ENCODE measurements around the gene LDLRAD3.
"Not testable (repeated sequence)": the region's sequence is repeated elsewhere in the genome, so short reads cannot be mapped to it uniquely, and the experiment has no call there.

LDLRAD3 gene, protein sequence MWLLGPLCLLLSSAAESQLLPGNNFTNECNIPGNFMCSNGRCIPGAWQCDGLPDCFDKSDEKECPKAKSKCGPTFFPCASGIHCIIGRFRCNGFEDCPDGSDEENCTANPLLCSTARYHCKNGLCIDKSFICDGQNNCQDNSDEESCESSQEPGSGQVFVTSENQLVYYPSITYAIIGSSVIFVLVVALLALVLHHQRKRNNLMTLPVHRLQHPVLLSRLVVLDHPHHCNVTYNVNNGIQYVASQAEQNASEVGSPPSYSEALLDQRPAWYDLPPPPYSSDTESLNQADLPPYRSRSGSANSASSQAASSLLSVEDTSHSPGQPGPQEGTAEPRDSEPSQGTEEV

DNA sequence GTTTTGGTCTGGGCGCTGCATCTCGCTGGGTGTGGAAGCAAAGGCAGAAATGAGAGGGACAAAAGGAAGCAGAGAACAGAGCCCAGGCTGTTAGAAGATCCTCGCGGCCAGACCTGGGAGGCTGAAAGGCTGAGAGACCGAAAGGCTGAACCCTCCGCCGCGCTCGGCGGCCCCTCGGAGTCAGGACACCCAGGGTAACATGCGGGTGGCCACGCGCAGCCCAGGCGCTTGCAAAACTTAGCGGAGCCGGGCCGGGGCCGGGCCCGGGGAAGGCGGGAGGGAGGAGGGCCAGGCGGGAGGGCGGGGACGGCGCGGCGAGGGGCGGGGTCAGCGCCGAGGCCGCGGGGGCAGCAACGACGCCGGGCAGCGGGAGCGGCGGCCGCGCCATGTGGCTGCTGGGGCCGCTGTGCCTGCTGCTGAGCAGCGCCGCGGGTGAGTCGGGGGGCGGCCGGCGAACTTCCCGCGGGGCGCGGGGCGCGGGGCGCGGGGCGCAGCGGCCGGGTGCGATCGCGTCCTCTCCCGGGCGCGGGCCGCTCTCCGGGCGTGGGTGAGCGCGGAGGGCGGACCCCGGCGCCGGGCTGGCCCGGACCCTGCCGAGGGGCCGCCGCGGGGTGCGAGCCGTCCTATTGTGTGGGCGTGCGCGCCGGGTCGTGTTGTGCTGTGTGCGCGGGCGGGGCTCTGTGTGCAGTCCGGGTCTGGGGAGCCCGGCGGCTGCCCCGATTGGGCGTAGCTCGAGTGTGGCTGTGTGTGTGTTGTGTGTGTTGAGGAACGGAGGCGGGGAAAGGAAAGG is at the start of gene LDLRAD3:
TSS of gene LDLRAD3 (plus strand) at position 350 of the 790 bp plus-strand sequence. CDS start at position 387, 37 bp downstream.
- peak; percentile 31 for DNase-seq

DNA sequence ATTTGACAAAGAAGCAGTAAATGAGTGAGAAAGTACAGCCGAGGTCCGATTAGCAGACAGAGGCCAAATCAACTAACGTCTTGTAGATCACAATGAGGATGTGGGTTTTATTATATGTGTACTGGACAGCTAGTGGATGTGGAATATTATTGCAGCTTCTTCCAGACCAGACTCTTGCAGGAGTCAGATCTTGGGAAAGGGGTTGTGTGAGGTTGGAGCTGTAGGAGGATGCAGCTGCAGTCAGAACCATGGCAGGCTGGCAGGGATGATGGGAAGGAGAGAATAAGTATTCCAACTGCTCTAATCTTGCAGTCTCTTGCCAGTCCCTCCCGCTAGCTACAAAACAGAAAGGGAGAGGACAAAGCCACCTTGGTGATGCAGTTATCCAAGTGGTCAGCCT is 46.8 kb upstream of the LDLRAD3 start:
- DNase-seq: no peak

DNA sequence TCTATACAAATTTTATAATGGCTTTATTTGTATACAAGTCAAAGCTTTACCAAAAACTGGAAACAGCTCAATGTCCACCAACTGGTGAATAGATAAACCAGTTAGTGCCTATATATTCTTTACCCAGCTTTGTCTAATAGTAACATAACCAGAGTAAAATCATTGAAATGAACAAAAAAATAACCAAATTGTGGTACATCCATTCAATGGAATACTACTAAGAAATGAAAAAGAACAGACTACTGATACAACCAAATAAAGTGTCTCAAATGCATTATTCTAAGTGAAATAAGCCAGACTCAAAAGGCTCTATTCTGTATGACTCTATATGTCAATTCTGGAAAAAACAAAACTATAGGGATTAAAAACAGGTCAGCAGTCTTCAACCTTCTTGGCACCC is 40.9 kb upstream of the LDLRAD3 start:
- DNase-seq: no peak

DNA sequence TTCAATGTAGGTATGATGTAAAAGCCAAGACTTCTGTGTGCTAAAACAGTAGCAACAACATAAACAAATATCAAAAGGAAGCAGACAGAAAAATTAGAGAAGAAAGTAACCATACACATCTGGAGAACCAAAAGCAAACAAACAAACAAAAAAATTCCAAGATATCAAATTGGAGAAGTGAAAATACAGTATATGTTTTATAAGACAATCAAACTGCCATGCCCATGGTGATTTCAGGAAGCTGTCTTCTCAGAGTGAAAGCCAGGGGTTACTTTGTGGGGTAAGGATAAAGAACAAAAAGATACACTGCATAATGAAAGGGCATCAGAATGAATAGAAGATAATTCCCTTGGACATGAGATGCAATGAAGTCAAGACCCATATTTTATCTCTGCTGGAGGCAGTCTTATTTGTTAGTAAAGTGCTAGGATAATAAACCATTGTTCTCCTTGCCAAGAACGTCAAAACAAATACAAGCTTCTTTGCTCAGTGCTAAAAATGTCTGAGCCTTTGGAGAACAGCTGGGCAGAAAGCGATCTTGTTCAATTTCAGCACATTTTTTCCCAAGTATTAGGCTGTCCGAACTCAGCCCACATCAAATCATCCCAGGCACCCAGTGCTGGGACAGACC is 38.1 kb upstream of the LDLRAD3 start:
- DNase-seq: no peak

DNA sequence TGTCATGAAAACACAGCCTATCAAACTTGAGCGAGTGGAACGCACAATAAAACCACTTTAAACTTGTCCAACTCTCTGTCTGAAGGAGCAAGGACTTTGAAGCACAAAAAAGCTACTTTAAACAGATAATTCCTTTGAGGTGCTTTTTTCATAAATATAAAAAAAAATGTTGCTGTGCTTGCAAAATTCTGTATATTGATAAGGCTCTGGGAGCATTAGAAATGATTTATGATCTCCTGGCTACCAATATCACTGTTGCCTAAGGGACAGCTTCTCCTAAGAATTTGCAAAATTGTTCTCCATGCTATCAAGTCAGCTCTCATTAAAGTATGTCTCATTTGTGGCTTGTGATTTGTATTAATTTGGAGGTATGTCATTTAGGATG is 37.6 kb upstream of the LDLRAD3 start:
- no peak for DNase-seq

DNA sequence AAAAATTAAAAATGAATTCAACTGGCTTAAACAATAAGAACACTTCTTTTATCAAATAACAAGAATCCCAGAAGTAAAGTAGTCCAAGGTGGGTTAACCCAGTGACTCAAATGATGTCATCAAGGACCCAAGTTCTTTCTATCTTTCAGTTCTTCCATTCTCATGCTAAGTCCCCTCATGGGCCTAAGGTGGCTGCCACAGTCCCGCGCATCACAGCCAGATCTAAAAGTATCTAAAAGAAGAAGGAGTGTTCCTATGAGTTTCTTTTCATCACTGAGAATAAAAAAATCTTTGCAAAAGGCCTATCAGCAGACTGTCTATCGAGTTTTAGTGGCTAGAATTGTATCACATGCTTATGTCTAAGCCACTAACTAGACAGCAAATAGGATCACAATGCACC is 37.2 kb upstream of the LDLRAD3 start:
- no peak for DNase-seq

DNA sequence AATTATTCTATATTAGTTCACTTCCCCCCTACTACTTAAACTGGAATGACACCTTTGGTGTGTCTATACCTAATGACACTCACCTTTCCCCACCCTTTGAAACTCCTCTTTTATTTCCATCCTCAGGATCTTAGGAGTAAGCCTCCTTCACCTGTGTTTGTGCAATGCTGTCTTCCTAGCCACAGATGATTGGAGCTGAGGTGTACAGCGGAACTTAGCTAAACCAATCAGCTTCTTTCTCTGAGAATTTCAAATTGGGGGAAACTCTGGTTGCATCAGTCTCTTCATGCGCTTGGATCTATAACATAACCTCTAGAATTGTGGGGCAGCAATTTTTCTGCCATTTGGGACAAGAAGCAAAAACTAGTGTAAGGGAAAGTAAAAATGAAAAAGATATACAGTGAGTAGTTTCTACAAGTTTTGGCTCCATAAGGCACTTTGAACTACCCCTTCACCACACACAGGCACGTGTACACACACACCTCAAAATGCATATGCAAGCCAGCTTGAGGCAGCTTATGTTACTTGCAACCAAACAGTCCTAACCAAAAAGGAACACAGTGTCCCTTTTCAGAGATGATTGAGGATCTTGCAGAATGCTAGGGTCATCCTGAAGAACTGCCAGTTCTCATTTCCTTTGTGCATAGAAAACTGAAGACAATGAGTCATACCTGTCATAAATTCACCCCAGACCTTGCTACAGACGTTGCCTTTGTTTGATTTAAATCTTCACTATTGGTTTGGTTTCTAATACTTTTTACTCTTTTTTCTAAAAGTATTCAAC is 36.0 kb upstream of the LDLRAD3 start:
- DNase-seq: peak; percentile 48

DNA sequence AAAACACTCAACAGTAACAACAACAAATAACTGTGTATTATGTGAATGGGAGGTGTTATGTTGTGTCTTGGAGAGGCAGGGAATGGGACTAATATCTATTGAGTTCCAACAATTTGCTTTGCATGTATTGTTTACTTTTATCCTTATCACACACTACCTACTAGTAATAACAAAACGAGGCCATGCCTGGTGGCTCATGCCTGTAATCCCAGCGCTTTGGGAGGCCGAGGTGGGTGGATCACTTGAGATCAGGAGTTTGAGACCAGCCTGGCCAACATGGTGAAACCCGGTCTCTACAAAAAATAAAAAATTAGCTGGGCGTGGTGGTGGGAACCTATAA is 35.5 kb upstream of the LDLRAD3 start:
- DNase-seq: not testable (repeated sequence)

DNA sequence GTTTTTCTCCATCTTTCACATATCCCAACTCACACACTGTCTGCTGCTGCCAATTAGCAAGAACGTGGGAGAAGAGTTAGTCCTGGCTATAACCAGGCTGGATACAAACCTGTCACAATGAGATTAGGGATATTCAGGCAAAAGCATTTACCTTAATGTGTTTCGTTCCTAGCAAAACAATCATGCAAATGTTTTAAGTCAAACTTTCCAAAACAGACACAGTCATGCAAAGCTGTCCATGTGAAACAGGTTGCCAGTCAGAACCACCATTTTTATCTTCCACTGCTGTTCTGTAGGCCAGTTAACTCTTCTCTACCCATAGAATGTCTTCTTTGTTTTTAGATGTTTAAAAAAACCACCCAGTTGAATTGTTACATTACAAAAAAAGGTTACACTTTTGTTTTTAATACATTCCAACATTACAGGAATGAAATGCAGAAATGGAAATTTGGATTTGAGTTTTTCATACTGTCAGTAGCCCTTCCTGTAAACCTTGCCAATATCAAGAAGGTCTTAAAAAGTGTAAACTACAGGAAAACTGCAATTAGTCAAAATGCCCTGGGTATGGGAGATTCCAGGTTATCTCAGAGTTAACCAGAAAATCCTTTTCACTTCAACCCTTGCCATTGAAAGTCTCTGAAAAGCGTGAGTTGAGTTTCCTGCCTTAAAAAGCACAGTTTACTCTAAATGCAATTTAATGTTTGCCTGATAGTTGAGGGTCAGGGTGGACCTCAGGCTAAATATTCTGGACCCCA is 34.2 kb upstream of the LDLRAD3 start:
- DNase-seq: no peak

DNA sequence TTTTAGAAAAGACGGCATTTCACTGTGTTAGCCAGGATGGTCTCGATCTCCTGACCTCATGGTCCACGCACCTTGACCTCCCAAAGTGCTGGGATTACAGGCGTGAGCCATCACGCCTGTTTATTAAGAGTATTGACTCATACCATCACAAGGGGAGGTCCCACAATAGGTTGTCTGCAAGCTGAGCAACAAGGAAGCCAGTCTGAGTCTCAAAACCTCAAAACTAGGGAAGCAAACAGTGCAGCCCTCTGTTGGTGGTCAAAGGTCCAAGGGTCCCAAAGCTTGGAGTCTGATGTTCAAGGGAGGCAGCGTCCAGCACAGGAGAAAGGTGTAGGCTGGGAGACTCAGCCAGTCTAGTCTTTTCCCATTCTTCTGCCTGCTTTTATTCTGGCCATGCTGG is 32.8 kb upstream of the LDLRAD3 start:
- no peak for DNase-seq

DNA sequence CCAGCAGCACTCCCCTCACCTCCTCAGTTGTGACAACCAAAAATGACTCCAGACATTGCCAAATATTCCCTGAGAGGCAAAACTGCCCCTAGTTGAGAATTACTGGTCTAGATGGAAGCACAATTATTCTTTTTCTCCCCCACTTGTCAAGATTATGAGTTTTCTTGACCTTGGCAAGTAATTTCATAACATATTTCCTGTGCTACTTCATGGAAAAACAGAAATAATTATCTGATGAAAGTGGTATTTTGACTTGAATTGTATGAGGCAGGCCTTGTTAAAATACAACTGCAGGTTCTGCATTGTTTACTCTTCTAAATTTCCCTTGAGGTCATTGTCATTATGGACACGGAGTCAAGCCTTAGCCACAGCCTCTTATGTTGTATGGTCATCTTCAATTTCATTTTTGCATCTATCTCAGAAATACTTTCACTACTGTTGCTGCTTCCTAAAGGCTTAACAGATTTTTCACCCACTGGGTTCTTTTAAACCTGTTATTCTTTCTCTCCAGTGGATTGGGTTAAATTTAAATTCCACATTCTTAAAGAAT is 32.2 kb upstream of the LDLRAD3 start:
- no peak for DNase-seq

DNA sequence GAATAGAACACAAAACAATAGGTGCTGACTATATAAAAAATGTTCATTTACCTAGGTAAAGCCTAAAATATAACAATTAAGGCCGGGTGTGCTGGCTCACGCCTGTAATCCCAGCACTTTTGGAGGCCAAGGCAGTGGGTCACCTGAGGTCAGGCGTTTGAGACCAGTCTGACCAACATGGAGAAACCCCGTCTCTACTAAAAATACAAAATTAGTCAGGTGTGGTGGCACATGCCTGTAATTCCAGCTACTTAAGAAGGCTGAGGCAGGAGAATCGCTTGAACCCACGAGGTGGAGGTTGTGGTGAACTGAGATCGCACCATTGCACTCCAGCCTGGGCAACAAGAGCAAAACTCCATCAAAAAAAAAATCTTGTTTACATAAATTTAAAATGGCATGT is 31.4 kb upstream of the LDLRAD3 start:
- DNase-seq: not testable (repeated sequence)

DNA sequence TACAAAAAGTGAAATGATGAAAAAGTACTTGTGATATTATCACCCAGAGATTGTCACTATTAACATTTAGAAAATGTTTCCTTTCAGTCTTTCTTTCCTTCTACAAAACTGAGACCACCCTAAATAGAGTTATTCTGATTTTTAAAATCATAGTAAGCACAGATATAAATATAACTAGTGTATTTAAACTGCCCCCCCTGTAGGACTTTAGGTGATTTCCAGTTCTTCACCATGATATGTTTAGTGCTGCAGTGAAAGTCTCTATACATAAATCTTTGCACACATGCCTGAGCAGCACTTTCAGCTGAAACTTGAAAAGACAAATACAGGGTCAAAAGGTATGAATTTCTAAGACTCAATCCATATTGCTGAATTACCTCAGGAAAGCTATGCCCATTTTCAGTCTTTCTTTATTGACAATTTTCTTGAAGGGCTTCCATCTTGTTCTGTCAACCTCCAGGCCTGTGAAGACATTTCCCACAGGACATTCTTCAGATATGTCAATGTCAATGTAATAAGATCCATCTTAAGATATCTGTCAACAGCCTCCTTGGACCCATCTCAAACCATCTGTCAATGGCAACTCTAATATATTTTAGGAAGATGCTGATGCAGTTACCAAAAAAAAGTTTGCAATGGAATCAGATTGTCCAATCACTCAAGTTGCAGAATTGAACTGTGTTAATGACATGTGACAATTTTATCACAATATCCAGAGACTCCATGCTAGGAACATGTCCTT is 30.8 kb upstream of the LDLRAD3 start:
- no peak for DNase-seq

DNA sequence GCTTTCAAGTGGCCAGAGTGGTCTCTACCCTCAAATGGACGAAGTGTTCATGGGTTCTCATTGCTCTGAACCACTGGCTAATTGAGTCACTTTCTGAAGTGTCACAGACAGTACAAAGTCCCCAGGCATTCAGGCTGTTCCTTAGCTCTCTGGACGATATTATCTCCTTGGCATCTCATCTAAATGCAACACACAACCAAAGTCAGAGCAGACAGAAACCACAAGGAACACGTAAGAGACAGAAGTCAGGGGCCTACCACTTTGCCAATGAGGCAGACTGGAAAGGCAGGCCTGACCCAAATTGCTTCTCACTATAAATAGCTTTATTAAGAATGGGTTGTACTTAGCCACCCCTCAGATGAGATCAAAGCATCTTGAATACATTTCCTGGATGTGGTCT is 29.0 kb upstream of the LDLRAD3 start:
- DNase-seq: no peak

DNA sequence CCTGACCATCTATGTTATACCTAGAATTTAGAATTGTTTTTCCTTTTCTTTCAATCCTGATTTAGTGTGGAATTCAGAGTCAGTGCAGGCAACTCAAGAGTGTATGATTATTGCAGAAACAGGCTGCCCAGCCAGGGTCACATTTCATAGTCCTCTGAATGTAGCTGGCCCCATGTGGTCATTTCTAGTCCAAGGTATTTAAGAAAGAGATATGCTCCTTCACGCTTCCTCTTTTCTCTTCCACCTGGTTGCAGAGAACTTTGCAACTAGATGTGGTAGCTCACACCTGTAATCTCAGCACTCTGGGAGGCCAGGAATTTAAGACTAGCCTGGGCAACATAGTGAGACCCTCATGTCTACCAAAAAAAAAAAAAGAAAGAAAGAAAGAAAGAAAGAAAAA is 27.6 kb upstream of the LDLRAD3 start:
- no peak for DNase-seq

DNA sequence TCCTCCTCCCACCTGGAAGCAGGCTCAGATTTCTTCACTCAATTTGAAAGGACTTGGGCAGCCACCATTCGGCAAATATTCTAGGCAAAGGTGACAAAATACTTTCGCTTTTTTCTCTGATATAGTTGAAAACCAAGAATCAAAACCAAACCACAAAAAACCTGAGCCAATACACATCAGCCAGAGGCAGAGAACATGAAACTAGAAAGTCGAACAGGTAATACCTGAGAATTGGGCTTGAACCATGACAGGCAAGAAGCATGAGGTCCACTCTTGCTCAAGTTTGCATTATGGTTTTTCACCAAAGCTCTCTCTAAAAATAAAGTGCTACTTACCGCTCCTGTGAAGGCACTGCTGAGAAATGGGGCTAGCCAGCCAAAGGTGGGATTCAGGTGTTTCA is 26.2 kb upstream of the LDLRAD3 start:
- no peak for DNase-seq

DNA sequence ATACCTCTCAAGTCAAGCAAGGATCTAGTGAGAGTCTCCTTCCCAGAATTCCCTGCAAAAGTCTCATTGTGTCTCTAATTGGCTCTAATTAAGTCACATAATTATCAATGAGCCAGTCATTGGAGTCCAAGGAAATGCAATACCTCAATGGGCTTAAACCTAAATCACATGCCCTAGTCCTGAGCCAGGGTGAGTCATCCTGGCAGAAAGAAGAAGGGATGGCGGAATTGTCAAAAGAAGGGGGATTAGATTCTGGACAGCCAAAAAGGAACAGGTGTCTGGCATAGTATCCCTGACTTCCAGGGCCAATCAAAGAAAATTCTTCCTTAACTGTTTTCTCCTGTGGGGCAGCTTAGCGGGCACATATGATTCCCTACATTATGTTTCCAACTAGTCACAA is 25.1 kb upstream of the LDLRAD3 start:
- DNase-seq: no peak

DNA sequence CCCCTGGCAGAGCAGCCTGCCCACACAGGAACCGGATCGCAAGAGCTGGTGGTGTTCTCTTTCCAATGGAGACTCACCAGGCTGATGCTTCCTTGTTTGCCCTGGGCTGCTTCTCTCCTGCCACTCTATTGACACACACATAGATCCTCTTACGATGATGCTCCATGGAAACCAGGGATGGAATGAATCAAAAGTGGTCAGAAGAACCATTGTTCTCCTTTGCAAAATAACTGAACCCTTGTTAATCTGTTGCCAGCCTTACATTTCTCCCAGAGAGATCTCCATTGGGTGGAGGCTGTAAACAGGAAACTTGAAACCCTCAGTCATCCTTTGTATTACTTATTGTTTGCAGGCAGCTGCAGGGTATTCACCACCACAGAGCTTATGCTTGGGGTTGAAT is 24.6 kb upstream of the LDLRAD3 start:
- DNase-seq: no peak

DNA sequence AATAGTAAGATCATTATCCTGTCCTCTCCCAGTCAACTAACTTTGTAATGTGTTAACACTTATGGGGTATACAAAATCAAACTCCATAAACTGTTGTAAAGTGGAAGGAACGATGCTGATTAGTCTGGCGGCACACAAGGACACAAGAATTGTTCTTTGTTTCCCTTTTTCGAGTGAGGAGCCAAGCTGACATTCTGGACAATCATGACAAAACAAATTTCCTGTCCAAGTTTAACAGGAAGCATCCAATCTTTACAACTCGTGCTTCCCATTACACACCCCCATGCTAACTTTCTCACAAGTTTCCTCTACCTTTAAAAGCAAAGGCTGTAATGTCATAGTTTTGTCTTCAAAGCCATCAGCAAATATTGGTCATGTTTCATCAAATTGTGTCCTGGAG is 20.4 kb upstream of the LDLRAD3 start:
- DNase-seq: no peak

DNA sequence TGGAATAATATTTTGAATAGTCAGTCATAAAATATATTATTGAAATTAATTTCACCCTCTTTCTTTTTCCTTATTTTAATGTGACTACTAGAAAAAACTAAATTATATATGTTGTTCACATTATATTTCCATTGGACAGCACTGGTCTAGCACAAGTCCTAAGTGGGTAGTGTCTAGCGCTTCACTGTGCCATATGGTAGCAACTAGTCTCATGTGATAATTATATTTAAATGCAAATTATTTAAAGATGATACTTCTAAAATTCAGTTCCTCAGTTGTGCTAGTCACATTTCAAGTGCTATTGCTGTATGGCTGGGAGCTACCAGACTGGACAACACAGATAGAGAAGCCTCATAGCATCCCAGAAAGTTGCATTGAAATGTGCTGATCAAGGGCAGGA is 19.1 kb upstream of the LDLRAD3 start:
- DNase-seq: no peak

DNA sequence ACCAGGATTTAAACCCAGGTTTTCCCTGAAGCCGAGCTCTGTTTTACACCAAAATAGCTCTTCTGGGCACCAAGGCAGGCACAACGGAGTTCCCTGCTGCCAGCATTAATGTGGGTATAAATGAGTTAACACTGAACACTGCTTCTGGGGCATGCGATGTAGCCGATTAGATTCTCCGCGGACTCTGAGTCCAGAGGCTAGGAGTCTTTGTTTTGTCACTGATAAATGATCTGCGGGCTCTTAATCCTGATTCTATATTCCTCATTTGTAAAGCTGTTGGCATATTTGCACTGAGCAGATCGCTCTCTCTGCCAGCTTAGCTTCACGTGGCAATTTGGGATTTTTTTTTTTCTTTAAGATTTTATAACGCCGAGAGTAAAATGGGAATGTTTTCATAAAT is 16.8 kb upstream of the LDLRAD3 start:
- no peak for DNase-seq

DNA sequence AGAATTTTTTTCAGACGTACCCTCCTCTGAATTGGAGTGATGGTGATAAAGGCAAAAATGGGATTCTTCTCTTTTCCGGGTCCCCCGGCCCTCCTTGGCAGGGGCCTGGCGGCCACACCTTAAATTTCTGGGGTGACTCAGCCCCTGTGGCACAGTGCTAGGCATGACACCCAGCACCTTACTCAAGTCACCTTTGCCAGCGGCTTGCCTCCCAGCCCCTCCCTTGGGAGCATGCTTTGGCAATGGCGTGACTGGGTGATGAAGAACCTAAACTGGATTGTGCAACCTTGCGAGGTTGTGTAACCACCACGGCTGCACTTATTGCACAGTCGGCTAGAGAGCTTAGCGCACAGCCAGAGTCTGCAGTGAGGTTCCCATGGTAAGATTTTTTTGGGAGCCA is 16.2 kb upstream of the LDLRAD3 start:
- DNase-seq: no peak
